ENCODE data around the gene SAMD14. TPM values are rescaled to one million over a fixed set of nuclear protein-coding genes. Genes with fewer than 3 reads are reported as not detected.

SAMD14 gene
- total RNA-seq, 1 donor from 2014 or later: 1.4 TPM

- DNase-seq (ENCODE audit: low spot score): no peak
These were observed 18.5 kb upstream of the SAMD14 start for GRCh38 chr17:50148226-50149090.

- no peak for DNase-seq (ENCODE audit: low spot score)
These were observed 17.9 kb upstream of the SAMD14 start for GRCh38 chr17:50147841-50148225.

- no peak for DNase-seq (ENCODE audit: low spot score)
These were observed 17.1 kb upstream of the SAMD14 start for GRCh38 chr17:50146927-50147665.

DNA sequence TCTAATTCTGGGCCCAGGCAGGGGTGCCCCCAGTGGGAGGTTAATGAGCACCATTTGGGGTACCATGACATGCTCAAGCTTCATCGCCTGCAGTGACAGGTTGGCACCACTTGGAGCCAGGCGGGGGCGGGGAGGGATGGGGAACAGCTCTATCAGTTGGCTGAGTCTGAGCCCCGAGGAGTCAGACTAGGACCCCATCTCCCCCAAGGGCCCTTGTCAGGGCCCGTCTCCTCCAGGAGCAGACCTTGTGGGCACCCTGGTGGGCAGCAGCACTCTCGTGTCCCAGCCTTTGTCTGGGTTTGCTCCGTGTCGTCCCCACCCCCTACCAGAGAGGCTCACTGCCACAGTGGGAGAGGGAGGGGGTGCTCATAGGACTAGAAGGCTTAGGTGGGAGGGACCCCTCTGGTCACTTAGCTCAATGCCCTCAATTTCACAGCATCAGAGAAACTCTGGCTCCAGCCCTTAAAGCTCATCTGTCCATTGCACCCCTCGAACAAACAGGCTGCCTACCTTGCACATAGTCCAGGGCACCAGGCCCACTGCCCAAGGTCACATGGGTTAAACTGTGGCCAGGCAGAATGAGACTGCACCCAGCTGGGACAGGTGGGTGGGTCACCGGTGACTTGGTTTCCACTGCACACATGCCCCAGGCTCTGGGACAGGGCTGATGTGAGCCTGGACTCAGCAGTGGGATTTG is 16.4 kb upstream of the SAMD14 start:
- DNase-seq (ENCODE audit: low spot score): no peak

DNA sequence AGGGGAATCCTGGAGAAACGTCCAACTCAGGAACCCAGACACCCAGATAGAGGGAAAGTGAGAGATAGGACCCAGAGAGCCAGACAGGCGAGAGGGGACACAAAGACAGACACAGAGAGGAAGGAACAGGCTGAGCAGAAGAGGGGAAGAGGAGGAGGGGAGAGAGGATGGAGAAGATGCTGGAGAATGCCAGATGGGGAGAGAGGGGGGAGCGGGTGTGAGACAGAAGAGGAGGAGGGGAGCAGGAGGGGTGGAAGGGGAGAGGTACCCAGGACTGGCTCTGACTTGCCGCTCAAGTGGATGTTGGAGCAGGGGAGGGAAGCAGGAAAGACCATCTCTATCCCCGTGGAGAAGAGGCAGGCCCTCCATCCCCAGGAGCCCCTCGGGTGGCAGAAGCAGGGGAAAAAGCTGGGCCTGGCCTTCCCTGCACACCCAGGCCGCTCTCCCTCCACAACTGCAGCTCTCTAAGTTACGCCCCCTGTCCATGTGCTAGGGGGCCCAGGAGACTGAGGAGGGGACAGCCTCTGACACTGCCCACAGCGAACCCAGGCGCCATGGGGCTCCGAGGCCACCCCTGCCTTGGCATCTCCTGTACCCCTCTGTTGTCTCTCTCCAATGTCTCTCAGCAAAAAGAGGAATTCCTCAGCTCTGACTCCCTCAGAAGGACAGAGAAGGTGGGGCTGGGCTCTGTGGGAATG is 15.7 kb upstream of the SAMD14 start:
- no peak for DNase-seq (ENCODE audit: low spot score)

DNA sequence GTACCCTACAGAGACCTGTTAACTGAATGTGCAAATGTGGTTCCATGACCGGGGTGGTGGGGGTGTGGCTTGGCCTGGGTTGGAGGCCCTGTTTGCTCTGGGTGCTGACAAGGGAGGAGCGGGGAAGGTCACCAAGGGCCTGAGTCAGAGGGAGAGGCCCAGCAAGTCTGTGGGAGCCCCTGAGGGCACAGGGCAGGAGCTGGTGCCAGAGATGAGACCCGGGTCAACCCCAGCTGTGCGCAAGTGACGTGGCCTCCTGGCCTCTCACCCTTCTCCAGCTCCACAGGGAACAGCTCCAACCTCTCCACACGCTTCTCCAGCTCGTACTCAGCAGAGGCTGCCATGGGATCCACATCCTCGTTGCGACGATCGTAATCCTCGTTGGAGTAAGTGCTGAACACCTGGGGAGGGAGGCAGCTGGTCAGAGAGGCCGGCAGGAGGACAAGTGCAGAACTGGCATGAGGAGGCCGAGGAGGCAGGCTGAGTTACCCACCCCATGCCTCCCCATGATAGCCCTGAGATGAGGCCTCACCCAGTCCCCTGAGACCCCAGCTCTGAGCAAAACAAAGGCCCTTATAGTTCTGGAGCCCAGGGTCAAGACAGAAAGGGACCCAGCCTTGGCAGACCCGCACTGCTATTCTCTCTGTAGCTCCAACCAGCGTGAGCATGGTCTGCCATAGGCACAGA is 15.0 kb upstream of the SAMD14 start:
- DNase-seq (ENCODE audit: low spot score): no peak

DNA sequence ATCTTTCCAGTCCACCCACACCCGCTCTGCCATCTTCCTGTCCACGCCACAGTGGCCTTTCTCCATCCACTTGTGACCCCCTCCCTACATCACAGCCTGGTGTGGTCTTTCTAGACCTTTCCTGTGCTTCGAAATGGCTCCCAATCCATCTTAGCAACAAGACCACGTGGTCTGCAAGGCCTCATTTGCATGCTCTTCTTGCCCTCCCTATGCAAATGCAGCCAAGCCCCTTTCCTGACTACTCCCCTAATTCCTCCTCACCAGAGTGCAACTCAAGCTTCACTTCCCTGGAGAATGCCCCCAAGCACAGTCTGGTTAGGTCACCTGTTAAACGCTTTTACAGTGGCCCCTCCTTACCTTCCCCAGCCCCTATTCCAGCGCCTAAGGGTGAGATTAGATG is 14.4 kb upstream of the SAMD14 start:
- no peak for DNase-seq (ENCODE audit: low spot score)

DNA sequence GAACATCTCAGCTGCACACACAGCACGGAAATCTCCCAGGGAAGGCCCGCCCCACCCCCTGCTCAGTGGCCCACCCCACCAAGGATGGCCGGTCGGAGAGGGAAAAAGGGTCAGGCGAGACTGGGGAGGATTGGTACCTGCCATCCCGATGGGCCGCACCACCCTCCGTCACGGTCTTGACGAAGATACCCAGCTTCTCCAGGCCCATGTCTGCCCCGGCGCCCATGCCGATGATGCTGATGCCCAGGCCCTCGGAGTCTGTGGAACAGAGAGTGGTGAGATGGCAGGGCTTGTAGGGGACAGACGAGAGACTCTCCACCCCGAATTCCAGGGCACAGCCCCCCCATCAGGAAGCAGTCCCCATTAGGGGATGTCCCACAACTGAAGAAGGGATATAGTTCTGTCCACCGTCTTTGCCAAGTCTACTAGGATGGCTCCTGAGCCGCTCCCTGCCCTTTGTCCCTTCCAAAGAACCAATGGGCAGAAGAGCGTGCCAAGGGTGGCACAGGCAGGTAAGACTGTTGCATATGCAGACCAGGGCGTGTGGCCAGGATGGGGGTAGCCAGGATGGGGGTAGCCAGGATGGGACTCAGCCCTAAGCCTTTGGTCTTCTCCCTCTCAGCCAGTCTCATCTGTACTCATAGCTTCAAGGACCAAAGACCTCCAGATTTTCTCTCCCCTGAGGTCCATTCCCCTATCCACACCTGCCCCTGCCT is 13.7 kb upstream of the SAMD14 start:
- DNase-seq (ENCODE audit: low spot score): no peak

DNA sequence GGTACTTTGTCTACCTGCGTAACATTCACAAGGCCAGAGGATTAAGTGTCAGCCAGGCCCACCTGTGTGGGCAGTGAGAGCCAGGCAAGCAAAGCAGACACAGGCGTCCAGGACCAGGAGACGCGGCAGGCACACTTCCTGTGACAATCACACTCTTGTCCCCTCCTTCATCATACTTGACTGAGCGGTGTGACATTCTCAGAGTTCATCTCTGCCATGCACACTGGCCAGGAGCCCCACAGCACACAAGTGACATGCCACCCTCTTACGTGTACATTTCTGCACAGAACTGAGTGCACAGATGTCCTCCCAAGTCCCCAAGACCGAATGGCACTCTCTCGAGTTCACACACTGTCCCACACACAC is 11.8 kb upstream of the SAMD14 start:
- no peak for DNase-seq (ENCODE audit: low spot score)

DNA sequence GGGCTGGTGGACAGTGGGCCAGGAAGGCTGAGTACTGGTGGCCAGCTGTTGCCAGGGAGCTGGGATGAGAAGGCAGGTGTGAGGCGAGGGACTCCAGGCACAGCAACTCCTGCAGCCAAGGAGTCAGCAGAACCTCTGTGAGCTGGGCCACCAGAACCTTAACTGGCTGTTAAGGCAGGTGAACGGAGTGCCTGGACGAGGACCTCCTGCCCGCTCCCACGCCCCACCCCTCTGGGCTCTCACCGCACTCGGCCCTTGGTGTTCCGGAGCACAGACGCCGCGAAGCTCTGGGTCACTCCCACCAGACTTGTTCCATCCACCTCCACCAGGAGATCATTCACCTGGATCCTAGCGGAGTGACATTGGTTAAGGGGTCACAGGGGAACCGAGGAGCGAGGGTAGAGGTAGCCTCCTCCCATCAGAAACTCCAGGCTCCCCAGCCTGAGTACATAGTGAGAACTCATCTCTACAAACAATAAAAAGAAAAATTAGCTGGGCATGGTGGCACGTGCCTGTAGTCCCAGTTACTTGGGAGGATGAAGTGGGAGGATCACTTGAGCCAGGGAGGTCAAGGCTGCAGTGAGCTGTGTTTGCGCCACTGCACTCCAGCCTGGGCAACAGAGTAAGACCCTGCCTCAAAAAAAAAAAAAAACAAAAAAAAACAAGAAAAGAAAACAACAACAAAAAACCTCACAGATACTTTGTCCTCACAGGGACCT is 11.2 kb upstream of the SAMD14 start:
- DNase-seq (ENCODE audit: low spot score): no peak

GRCh38 chr17:50139950-50140885 is 10.3 kb upstream of the SAMD14 start:
- peak; percentile 93 for DNase-seq (ENCODE audit: low spot score)

DNA sequence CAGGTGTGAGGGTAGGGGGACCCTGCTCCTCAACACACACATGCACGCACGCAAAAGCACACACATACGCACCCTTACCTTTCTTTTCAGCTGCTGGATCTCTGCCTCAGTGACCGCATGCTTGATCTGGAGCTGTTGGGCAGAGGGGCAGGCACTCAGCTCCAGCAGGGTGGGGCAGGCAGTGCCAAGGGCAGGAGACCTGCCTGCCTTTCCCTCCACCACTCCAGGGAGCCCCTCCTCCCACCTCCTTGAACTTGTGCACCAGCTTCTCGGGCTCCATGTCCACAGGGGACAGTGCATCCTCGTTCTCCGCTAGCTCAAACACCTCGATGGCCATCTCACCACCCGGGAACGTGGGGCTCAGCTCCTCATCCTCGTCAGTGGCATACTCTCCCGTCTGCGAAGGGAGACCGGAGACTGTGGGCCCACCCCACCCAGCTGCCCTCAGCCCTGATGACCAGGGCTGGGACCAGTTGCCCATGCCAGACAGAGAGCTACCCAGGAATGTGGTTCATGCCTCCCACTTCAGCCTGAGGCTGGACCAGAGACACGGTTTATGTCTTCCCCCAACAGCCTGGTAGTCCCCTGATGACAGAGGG is 9.3 kb upstream of the SAMD14 start:
- no peak for DNase-seq (ENCODE audit: low spot score)

- no peak for DNase-seq (ENCODE audit: low spot score)
These were observed 7.1 kb upstream of the SAMD14 start for GRCh38 chr17:50137042-50137441.

GRCh38 chr17:50136096-50136687 is 6.2 kb upstream of the SAMD14 start:
- no peak for DNase-seq (ENCODE audit: low spot score)

GRCh38 chr17:50135316-50136095 is 5.5 kb upstream of the SAMD14 start:
- DNase-seq (ENCODE audit: low spot score): no peak

- no peak for DNase-seq (ENCODE audit: low spot score)
These were observed 4.5 kb upstream of the SAMD14 start for GRCh38 chr17:50134206-50135110.

All from mesenteric fat pad (tissue), 1 donor.